Ectodermal cell (in vitro differentiated cells): Measurements from ENCODE around the gene DNAJC30.
"Not testable (repeated sequence)": the region's sequence is repeated elsewhere in the genome, so short reads cannot be mapped to it uniquely, and the experiment has no call there.

ENCODE experiments used
- H3K27ac ChIP-seq: 2 replicates; pipeline ENCODE4 v1.7.0; 2013; ENCODE audit warnings: mild to moderate bottlenecking, low read depth, low read length; ENCODE audit not compliant: insufficient read depth, poor library complexity, severe bottlenecking
- H3K27me3 ChIP-seq: 2 replicates; pipeline ENCODE4 v1.7.0; 2013; ENCODE audit warnings: mild to moderate bottlenecking, low read length; ENCODE audit not compliant: insufficient read depth, control insufficient read depth, poor library complexity, severe bottlenecking
- H3K36me3 ChIP-seq: one replicate; pipeline ENCODE4 v1.7.0; 2013; ENCODE audit warnings: low read length; ENCODE audit not compliant: control insufficient read depth, insufficient read depth
- H3K4me1 ChIP-seq: one replicate; pipeline ENCODE4 v1.7.0; 2013; ENCODE audit warnings: low read length; ENCODE audit not compliant: control insufficient read depth, insufficient read depth
- H3K4me3 ChIP-seq: 2 replicates; pipeline ENCODE4 v1.7.0; 2013; ENCODE audit warnings: low read depth, low read length, control low read depth; ENCODE audit not compliant: insufficient read depth
- H3K9me3 ChIP-seq: 2 replicates; pipeline ENCODE4 v1.7.0; 2013; ENCODE audit warnings: mild to moderate bottlenecking, low read length, moderate library complexity; ENCODE audit not compliant: control insufficient read depth
- WGBS, 2 experiments: methylation state at CpG; one replicate each; pipeline ENCODE4 v1.1.7; 2013; ENCODE audit warnings: missing lambda C conversion rate in 2 of 2; 5-methylcytosine and 5-hydroxymethylcytosine counted together

Gene DNAJC30

DNA sequence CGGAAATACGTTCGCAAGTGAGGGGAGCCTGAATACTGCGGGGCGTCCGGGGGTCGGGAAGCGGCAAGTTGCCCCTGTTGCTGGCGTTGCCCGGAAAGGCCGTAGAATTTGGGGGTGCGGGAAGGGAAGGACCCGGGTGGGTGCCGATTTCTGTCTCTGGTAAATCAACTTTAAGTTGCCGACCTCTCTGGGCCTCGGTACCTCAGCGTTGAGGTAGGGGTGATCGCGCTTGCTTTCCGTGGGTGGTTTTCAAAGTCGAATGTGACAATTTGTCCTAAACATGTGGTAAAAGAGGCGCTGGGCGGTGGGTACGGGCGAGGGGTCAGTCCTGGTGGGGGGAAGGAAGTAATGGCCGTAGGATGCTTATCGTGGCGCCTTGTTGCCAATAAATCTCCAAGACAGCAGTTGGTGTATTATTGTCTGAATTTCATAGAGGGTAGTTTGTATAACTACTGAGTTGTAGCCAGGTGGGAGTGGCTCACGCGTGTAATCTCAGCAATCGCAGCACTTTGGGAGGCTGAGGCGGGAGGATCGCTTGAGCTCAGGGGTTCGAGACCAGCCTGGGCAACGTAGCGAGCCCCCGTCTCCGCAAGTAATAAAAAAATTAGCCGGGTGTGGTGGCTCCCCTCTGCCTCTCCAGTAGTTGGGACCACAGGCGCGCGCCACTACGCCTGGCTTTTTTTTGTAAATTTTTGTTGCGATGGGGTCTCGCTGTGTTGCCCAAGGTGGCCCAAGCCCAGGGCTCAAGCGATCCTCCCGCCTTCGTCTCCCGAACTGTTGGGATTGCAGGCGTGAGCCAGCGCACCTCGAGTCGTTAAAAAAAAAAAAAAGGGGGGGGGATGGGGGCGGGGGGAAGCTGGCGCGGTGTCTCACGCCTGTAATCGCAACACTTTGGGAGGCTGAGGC, 788 bp upstream of the DNAJC30 start:
- WGBS, 2 experiments: 32 to 33% methylated on average over 58 of the region's 58 CpGs
- peak overlapping the region; percentile 46 for H3K27ac ChIP-seq
- no peaks in the 10 kb centered on the region for H3K9me3 ChIP-seq
- H3K36me3 ChIP-seq: peaks cover 11% of the 10 kb centered on the region
- peak overlapping the region; percentile 91 for H3K4me3 ChIP-seq
- H3K27me3 ChIP-seq: no peaks in the 10 kb centered on the region
- H3K4me1 ChIP-seq: peaks cover 10% of the 10 kb centered on the region

DNA sequence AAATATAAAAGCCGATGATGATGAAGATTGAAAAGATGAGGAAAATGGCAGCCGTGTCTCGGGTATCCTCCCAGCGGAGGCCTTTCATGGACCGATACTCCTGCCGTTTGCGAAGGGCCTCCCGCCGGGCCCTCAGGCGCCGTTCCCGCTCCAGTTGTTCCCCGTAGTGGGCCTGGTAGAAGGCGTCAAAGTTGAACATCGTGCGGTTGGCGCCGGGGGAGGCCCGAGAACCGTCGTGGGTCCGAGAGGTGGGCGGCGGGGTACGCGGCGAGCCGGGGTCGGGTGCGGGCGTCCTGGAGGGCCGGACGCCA, 553 bp downstream of the DNAJC30 start:
- peak overlapping the region; percentile 53 for H3K27ac ChIP-seq
- 0 to 1% methylated on average over 33 of the region's 33 CpGs for WGBS, 2 experiments

DNA sequence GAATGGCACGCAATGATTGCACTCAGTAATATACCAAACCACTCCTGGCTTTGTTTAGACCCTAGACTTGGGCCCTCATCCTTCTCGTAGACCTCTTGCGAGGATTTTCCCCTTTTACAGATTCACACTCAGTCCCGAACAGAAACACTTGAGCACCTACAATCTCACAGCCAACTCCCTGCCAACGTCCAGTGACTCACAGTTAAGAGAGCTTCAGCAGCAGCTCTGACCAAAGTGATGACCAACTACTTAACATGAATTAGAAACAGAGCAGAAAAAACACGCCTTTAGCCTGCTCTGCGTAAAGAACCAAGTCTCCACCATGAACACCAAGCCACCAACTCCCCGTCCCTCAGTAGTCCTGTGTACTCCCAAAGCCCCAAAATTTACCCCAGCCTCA, 2.2 kb downstream of the DNAJC30 start:
- H3K4me3 ChIP-seq: no peak overlapping the region
- 81 to 82% methylated on average over 8 of the region's 8 CpGs for WGBS, 2 experiments

More for the DNA sequence above, 553 bp downstream of the DNAJC30 start:
- no peaks in the 10 kb centered on the region for H3K9me3 ChIP-seq
- peaks cover 10% of the 10 kb centered on the region for H3K4me1 ChIP-seq
- peak overlapping the region; percentile 91 for H3K4me3 ChIP-seq
- peaks cover 11% of the 10 kb centered on the region for H3K36me3 ChIP-seq
- no peaks in the 10 kb centered on the region for H3K27me3 ChIP-seq

DNA sequence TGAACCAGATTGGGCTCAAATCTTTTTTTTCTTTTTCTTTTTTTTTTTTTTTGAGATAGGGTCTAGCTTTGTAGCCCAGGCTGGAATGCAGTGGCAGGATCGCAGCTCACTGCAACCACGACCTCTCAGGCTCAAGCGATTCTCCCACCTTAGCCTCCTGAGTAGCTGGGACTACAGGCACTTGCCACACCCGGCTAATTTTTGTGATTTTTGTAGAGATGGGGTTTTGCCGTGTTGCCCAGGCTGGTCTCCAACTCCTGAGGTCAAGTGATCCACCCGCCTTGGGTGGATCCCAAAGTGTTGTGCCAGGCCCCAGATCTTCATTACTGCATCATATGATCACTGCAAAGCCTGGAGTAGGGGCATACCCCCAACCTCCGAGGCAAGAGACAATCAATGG, 2.8 kb downstream of the DNAJC30 start:
- Histone ChIP-seq H3K27ac (no peak overlapping the region), H3K36me3 (peaks cover 6% of the 10 kb centered on the region), H3K4me1 (peaks cover 10% of the 10 kb centered on the region), H3K9me3 (no peaks in the 10 kb centered on the region), H3K4me3 (no peak overlapping the region), H3K27me3 (no peaks in the 10 kb centered on the region)
- WGBS, 2 experiments: 93 to 94% methylated on average over 7 of the region's 7 CpGs

More for the DNA sequence above, 2.2 kb downstream of the DNAJC30 start:
- H3K27me3 ChIP-seq: no peaks in the 10 kb centered on the region
- no peaks in the 10 kb centered on the region for H3K9me3 ChIP-seq
- H3K27ac ChIP-seq: no peak overlapping the region
- H3K4me1 ChIP-seq: peaks cover 10% of the 10 kb centered on the region
- peaks cover 6% of the 10 kb centered on the region for H3K36me3 ChIP-seq

DNA sequence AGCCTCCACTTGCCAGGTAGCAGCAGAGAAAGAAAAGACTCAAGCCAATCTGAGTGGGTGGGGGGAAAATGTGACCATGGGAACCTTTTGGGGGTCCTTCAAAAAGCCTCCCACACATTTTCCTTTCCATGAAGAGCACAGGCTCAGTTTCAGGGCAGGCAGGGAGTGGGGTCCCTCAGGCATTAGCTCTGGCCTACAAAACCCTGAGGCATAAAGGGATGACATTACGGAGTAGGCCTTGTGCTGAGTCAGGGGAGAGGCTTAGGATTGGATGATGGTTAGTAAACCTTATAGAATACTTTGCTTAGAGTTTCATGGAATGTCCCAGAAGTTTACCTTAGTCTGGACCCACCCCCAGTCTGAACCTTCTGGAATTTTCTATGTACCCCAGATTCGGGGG, 3.5 kb downstream of the DNAJC30 start:
- Histone ChIP-seq H3K4me1 (peaks cover 10% of the 10 kb centered on the region), H3K27ac (no peak overlapping the region), H3K9me3 (no peaks in the 10 kb centered on the region), H3K4me3 (no peak overlapping the region), H3K27me3 (no peaks in the 10 kb centered on the region), H3K36me3 (peaks cover 6% of the 10 kb centered on the region)
- WGBS, 2 experiments: 92 to 96% methylated on average over 2 of the region's 2 CpGs

DNA sequence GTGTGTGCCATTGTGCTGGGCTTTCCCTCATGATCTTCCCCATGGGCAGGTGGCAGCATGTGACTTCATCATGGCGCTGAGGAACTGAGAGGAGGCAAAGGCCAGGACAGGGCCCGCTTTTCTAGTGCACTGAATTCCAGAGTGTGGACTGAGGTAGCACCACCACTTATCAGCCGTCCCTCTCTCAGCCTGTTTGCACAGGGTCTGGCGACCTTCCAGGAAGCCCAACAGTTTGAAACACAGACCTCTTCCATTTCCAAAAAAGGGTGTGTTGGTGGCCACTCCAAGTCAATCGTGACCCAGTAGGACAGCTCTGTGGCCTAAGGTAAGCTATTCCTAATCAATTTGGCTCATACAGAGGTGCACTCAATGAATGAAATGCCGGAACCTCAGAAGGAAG, 4.4 kb downstream of the DNAJC30 start:
- H3K4me1 ChIP-seq: peaks cover 10% of the 10 kb centered on the region
- H3K27me3 ChIP-seq: no peaks in the 10 kb centered on the region
- peaks cover 6% of the 10 kb centered on the region for H3K36me3 ChIP-seq
- H3K27ac ChIP-seq: no peak overlapping the region
- WGBS, 2 experiments: 94 to 95% methylated on average over 6 of the region's 6 CpGs
- H3K9me3 ChIP-seq: no peaks in the 10 kb centered on the region
- no peak overlapping the region for H3K4me3 ChIP-seq

DNA sequence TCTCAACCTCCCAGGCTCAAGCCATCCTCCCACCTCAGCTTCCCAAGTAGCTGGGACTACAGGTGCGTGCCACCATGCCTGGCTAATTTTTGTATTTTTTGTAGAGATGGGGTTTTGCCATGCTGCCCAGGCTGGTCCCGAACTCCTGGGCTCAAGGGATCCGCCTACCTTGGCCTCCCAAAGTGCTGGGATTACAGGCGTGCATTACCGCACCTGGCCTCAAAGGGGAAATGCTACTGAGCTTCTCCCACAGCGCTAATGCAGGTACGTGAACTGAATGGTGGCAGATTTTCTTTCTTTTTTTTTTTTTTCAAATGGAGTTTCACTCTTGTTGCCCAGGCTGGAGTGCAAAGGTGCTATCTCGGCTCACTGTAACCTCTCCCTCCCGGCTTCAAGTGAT, 7.2 kb downstream of the DNAJC30 start:
- H3K4me1 ChIP-seq, H3K9me3 ChIP-seq, H3K4me3 ChIP-seq, H3K27ac ChIP-seq, H3K27me3 ChIP-seq, H3K36me3 ChIP-seq: not testable (repeated sequence)
- 82 to 83% methylated on average over 9 of the region's 9 CpGs for WGBS, 2 experiments

DNA sequence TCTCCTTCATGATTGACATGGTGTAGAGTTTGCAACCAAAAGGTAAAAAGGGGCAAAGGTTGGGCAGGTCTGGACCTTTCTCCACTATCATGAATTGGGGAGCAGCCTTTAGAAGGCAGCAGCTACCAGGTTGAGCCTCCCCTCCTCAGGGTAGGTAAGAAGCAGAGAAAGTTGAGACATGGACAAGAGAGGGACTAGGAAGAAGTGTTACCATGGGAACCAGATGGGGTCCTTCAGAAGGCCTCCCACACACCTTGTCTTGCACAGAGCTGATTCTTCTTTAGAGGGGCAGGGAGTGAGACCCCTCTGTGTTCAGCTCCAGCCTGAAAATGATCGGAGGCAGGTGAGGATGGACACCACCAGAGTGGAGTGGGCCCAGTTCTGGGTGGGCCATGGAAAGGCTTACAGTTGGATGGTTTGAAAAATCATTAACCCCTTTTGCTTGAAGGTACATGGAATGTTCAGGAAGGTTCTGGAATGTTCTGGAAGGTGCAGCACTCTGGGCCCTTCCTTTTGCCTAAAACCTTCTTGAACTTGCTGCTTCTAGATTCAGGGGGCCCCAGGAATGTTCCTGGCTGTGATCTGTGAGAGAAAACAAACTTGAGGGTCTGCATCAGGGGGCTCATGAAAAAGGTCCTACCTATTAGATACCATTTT, 8.7 kb downstream of the DNAJC30 start:
- Histone ChIP-seq H3K27me3 (no peaks in the 10 kb centered on the region), H3K27ac (no peak overlapping the region), H3K4me3 (no peak overlapping the region), H3K4me1 (peaks cover 3% of the 10 kb centered on the region), H3K36me3 (peaks cover 1% of the 10 kb centered on the region), H3K9me3 (no peaks in the 10 kb centered on the region)
- 93 to 100% methylated on average over 1 of the region's 1 CpG for WGBS, 2 experiments

DNA sequence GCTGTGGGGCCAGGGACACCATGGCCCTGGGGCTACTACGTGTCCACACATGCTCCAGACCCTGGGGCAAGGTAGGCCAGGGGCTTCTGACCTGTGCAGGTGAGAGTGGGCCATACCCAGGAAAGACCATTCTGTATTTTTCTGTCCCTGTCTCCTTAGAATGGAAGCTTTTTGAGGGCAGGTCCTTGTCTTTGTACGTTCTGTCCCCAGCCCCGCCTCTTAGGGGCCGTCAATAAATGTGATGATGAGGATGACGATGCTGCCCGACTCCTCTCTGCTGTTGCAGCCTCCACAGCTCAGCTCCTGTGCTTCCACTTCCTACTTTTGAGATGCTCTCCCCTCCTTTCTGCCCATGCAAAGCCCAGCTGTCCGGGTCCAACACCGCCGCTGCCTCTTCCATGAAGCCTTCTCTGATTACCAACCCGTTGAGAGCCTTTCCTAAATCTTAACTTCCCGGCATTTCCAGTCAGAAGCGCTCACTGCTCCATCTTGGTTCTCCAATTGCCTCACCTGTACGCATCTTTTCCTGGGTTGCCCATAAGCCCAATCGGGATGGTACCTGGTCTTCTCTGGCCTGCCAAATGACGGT, 11.3 kb downstream of the DNAJC30 start:
- H3K27me3 ChIP-seq: no peaks in the 10 kb centered on the region
- H3K27ac ChIP-seq: no peak overlapping the region
- 95% methylated on average over 15 of the region's 15 CpGs for WGBS, 2 experiments

DNA sequence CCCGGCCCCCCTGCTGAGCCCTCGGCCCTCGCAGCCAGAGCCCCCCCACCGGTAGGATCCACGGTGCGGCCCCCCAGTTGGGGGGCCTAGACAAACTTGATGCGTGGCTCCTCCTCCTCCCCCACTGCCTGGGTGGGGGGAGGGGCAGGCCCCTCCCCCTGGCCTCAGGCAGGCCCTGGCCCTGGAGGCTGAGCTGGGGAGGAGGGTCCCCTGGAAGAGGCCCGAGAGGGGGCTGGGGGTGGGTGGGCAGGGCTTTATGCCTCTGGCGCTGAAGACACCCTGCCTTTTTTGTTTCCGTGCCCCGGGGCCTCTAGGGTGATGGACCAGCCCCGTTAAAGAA, 12.0 kb downstream of the DNAJC30 start:
- 39 to 54% methylated on average over 6 to 12 of the region's 12 CpGs for WGBS, 2 experiments
- no peak overlapping the region for H3K4me3 ChIP-seq
- H3K36me3 ChIP-seq: no peaks in the 10 kb centered on the region
- no peak overlapping the region for H3K27ac ChIP-seq
- peaks cover 11% of the 10 kb centered on the region for H3K4me1 ChIP-seq
- no peaks in the 10 kb centered on the region for H3K9me3 ChIP-seq
- no peaks in the 10 kb centered on the region for H3K27me3 ChIP-seq

More for the DNA sequence above, 11.3 kb downstream of the DNAJC30 start:
- Histone ChIP-seq H3K4me3 (no peak overlapping the region), H3K4me1 (peaks cover 11% of the 10 kb centered on the region), H3K9me3 (no peaks in the 10 kb centered on the region), H3K36me3 (no peaks in the 10 kb centered on the region)
